HG03342 (cell line): ENCODE measurements around the gene MAGEA12.
"Not testable (repeated sequence)": the region's sequence is repeated elsewhere in the genome, so short reads cannot be mapped to it uniquely, and the experiment has no call there.

Source experiments
- ATAC-seq: cut with Tn5 transposase; IDR thresholded peaks from one replicate; pipeline ENCODE4 v1.9.1; 2021; ENCODE audit warnings: mild to moderate bottlenecking, moderate library complexity; ENCODE audit not compliant: unreplicated experiment

MAGEA12 gene, protein sequence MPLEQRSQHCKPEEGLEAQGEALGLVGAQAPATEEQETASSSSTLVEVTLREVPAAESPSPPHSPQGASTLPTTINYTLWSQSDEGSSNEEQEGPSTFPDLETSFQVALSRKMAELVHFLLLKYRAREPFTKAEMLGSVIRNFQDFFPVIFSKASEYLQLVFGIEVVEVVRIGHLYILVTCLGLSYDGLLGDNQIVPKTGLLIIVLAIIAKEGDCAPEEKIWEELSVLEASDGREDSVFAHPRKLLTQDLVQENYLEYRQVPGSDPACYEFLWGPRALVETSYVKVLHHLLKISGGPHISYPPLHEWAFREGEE

DNA sequence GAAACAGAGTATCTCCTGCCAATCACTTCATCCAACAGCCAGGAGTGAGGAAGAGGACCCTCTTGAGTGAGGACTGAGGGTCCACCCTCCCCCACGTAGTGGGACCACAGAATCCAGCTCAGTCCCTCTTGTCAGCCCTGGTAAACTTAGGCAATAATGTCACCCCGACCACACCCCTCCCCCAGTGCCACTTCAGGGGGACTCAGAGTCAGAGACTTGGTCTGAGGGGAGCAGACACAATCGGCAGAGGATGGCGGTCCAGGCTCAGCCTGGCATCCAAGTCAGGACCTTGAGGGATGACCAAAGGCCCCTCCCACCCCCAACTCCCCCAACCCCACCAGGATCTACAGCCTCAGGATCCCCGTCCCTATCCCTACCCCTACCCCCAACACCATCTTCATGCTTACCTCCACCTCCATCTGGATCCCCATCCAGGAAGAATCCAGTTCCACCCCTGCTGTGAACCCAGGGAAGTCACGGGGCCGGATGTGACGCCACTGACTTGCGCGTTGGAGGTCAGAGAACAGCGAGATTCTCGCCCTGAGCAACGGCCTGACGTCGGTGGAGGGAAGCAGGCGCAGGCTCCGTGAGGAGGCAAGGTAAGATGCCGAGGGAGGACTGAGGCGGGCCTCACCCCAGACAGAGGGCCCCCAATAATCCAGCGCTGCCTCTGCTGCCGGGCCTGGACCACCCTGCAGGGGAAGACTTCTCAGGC is at the start of gene MAGEA12, which contains the start of gene CSAG1:
TSS of gene MAGEA12 (plus strand) at position 497 of the 715 bp plus-strand sequence. CDS start 2,405 bp downstream, outside the sequence.
TSS of gene CSAG1 (minus strand) at position 461 of the 715 bp plus-strand sequence. CDS start 1,261 bp downstream, outside the sequence.
- no peak for ATAC-seq

GRCh38 chrX:152697952-152698931 is 35.3 kb upstream of the MAGEA12 start, which contains the start of gene MAGEA3:
Gene MAGEA3, plus strand, starts transcription at chrX:152698794. Its CDS starts 2,039 bp downstream, at chrX:152700833.
- not testable (repeated sequence) for ATAC-seq

- ATAC-seq: not testable (repeated sequence)
These were observed 33.2 kb upstream of the MAGEA12 start for GRCh38 chrX:152700390-152700789.

DNA sequence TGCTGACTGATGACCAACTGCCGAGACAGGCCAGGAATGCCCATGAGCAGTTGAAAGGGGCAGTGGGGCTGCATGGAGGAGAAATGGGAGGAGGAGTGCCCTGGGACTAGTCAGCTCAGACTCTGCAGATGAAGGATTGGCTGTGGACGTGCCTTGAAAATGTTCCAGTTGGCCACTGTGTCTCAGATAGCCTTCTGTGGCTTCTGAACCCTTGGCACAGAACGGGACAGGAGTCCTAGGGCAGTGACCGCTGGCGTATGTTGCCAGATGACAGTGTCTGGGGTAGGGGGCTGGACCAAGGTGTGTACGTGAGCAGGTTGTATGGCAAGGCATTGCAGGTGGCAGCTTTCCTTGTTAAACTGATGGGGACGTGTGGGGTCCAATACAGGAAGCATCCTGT is 27.1 kb upstream of the MAGEA12 start:
- not testable (repeated sequence) for ATAC-seq

DNA sequence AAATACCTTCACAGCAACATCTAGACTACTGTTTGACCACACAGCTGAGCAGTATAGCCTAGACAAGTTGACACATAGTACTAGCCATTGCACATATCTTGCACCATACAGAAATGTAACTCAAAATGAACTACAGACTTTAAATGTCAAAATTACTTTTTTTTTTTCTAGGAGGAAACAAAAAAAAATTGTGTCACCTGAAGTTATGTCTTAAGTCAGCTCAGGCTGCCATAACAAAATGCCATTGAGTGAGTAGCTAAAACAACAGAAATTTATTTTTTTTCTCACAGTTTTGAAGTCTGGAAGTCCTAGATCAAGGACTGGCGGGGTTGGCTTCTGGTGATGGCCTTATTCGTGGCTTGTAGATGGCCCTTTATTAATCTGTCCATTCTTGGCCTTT is 24.4 kb upstream of the MAGEA12 start, which contains the start of gene CSAG2:
TSS of gene CSAG2 (minus strand) at position 101 of the 400 bp plus-strand sequence. CDS start 161 bp downstream, outside the sequence.
- not testable (repeated sequence) for ATAC-seq

- peak; percentile 53 for ATAC-seq
These were observed 20.4 kb upstream of the MAGEA12 start for GRCh38 chrX:152713195-152713594.

- not testable (repeated sequence) for ATAC-seq
These were observed 19.5 kb upstream of the MAGEA12 start, which contains the start of gene MAGEA2B for GRCh38 chrX:152713815-152714787. Gene MAGEA2B, plus strand, starts transcription at chrX:152714628. Its CDS starts 2,479 bp downstream, at chrX:152717107.

DNA sequence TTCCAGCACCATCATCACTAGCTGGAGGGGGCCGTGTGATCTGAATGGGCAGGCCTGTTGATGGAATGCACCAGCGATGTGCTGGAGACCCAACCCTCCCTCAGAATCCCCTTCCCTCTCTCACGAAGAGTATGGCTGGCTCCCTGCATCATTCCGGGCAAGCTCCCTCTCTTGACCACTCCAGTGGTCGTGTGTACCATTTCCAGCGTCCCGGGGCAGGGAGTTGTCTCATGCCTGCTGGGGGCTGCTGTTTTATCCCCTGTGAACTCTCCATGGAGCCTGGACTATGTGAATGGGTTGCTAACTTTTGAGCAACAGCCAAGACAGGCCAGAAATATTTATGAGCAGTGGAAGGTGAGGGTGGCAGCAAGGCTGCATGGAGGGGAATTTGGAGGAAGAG is 8.1 kb upstream of the MAGEA12 start:
- ATAC-seq: no peak

DNA sequence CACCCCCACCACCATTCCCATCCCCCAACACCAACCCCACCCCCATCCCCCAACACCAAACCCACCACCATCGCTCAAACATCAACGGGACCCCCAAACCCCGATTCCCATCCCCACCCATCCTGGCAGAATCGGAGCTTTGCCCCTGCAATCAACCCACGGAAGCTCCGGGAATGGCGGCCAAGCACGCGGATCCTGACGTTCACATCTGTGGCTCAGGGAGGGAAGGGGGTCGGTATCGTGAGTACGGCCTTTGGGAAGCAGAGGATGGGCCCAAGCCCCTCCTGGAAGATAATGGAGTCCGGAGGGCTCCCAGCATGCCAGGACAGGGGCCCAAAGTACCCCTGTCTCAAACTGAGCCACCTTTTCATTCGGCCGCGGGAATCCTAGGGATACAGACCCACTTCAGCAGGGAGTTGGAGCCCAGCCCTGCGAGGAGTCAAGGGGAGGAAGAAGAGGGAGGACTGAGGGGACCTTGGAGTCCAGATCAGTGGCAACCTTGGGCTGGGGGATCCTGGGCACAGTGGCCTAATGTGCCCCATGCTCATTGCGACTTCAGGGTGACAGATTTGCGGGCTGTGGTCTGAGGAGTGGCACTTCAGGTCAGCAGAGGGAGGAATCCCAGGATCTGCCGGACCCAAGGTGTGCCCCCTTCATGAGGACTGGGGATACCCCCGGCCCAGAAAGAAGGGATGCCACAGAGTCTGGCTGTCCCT is 744 bp downstream of the MAGEA12 start:
- not testable (repeated sequence) for ATAC-seq

DNA sequence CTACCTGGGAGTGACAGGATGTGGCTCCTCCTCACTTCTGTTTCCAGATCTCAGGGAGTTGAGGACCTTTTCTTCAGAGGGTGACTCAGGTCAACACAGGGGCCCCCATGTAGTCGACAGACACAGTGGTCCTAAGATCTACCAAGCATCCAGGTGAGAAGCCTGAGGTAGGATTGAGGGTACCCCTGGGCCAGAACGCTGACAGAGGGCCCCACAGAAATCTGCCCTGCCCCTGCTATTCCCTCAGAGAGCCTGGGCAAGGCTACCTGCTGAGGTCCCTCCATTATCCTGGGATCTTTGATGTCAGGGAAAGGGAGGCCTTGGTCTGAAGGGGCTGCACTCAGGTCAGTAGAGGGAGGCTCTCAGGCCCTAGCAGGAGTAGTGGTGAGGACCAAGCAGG is 1.5 kb downstream of the MAGEA12 start:
- no peak for ATAC-seq

GRCh38 chrX:152735860-152736511 is 2.4 kb downstream of the MAGEA12 start:
- no peak for ATAC-seq

GRCh38 chrX:152736528-152736927 is 3.0 kb downstream of the MAGEA12 start:
- ATAC-seq: not testable (repeated sequence)

- no peak for ATAC-seq
These were observed 5.0 kb downstream of the MAGEA12 start for GRCh38 chrX:152738560-152738959.

DNA sequence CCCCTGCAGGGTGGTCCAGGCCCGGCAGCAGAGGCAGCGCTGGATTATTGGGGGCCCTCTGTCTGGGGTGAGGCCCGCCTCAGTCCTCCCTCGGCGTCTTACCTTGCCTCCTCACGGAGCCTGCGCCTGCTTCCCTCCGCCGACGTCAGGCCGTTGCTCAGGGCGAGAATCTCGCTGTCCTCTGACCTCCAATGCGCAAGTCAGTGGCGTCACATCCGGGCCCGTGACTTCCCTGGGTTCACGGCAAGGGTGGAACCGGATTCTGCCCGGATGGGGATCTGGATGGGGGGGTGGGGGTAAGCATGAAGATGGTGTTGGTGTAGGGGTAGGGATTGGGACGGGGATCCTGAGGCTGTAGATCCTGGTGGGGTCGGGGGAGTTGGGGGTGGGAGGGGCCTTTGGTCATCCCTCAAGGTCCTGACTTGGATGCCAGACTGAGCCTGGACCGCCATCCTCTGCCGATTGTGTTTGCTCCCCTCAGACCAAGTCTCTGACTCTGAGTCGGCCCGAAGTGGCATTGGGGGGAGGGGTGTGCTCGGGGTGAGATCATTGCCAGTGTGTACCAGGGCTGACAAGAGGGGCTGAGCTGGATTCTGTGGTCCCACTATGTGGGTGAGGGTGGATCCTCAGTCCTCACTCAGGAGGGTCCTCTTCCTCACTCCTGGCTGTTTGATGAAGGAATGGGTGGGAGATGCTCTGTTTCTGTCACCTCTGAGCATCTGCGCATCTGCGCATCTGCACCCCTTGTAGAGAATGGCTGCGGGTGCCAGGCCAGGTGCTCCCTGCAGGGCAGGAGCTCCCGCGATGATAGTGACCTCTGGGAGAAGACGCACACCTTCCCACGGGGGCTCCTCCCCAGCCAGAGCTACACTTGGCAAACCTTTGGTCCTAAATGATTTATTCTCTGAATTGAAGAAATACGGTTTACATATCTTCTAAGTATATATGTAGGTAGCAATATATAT is 20.4 kb downstream of the MAGEA12 start, which contains the start of gene MAGEA2:
TSS of gene MAGEA2 (minus strand) at position 157 of the 965 bp plus-strand sequence. CDS start 2,479 bp downstream, outside the sequence.
- ATAC-seq: not testable (repeated sequence)

GRCh38 chrX:152754871-152755270 is 21.3 kb downstream of the MAGEA12 start:
- ATAC-seq: not testable (repeated sequence)

GRCh38 chrX:152758918-152759317 is 25.4 kb downstream of the MAGEA12 start, which contains the start of gene CSAG3:
Gene CSAG3, plus strand, starts transcription at chrX:152759218.
- not testable (repeated sequence) for ATAC-seq

DNA sequence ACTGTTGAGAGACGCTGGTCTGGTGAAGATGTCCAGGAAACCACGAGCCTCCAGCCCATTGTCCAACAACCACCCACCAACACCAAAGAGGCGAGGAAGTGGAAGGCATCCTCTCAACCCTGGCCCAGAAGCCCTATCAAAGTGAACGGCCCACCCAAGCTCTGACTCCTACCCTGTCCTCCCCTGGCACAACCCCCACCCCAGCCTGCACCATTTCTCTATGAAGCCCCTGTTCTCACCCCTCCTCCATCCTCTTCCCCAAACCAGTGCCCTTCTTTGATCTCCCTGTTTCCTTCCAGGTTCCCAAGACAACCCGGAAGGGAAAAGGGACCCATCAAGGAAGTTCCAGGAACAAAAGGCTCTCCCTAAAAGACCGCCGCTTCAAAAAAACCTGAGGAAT is 26.0 kb downstream of the MAGEA12 start:
- ATAC-seq: not testable (repeated sequence)
